HG02588 (cell line): Measurements from ENCODE around the gene KCNA2.

ENCODE experiments used
- ATAC-seq: cut with Tn5 transposase; IDR thresholded peaks from one replicate; pipeline ENCODE4 v1.9.1; 2021; ENCODE audit warnings: mild to moderate bottlenecking, moderate library complexity; ENCODE audit not compliant: unreplicated experiment

The KCNA2 gene

DNA sequence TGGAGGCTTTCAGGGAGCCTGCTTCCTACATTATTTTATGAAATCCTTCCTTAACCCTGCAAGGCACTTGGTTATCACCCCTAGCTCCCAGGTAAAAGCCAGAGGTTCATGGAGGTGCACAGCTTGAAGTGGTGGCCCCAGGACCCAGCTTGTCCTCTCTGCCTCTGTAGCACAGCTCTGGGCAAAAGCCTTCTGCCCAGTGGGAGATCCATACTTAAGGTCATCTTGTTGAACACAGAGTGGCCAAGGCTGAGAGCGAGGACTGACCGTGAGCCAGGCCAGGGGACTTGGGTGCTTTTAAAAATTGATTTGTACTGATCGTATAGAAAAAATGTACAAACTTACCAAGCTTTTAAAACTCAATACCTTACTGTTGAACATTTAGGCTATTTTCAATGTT, 33.4 kb downstream of the KCNA2 start:
- no peak for ATAC-seq

GRCh38 chr1:110570901-110571300, 35.3 kb downstream of the KCNA2 start:
- ATAC-seq, result no peak

DNA sequence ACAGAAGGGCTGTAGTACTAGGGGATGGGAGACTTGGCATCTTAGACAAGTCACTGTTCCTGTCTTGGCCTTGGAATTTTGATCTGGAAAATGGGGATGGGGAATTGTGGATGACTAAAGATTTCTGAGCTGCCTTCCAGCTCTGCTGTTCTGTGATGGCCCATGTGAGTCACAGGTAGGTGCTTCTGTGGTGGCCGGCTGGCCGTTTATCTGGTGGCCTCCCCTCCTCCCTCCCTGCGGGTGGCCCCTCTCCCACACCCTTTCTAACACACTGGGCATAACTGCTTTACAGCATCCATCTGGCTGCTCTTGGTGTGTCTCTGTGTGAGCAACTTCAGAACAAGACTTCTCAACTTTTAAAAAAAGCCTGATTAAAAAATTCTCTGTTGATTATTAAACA, 35.9 kb downstream of the KCNA2 start:
- ATAC-seq, result no peak

GRCh38 chr1:110566836-110567235, 39.3 kb downstream of the KCNA2 start:
- no peak for ATAC-seq

GRCh38 chr1:110565565-110565964, 40.6 kb downstream of the KCNA2 start:
- no peak for ATAC-seq

DNA sequence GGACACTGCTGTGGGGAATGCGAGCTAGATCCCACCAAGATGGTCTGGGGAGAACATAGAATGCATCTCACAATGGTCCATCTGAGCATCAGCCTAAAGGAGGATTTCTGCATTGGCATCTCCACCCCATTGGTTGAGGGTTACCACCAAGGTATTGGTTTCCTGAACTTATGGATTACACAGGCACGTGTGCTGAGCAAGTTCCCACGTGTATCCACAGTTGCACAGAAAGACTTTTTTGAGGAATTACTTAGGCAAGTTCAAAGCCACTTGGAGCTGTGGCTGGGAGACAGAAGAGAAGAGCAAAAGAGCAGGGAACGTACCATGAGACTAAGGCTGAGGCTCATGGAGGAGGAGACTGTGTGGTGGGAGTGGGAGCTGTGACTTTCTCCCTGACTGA, 43.1 kb downstream of the KCNA2 start:
- no peak for ATAC-seq

DNA sequence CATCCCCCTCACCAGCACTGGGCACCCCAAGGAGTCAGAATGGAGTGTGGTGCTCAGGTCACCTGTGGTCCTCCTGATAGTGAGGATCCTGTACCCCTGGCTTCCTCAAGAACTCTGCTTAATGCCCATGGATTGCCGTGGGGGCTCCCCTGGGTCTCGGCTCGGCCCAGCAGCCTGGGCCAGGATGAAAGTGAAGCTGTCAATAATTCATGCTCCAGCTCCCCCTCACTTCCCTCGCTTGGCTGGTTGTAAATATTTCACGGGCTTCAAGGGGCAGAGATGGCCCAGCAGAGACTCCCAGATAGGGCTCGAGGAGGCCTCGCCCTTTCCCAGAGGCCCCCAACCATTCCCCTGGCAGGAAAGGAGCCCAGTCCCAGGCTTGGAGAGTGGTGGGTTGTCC, 44.6 kb downstream of the KCNA2 start:
- no peak for ATAC-seq

- ATAC-seq, result no peak
Measured at GRCh38 chr1:110559157-110559556, 47.0 kb downstream of the KCNA2 start.

- ATAC-seq, result no peak
Measured at GRCh38 chr1:110557481-110557880, 48.7 kb downstream of the KCNA2 start.

DNA sequence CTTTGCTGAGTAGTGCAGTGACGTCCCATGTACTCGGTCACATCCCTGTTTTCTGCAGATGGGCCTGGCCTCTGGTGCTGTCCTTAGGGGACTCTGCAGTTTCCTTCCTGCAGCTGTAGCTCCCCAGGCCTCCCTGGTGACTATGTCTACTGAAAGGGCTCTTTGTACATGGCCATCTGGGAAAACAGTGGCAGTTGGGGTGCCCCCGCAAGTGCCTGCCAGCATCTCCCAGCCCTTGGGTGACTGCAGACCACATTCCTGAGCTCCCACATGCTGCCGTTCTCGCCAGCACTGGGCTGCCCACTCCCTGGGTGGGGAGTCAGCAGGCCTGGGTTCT, 49.7 kb downstream of the KCNA2 start:
- ATAC-seq, result no peak

GRCh38 chr1:110555807-110556470, 50.2 kb downstream of the KCNA2 start:
- ATAC-seq, result no peak

DNA sequence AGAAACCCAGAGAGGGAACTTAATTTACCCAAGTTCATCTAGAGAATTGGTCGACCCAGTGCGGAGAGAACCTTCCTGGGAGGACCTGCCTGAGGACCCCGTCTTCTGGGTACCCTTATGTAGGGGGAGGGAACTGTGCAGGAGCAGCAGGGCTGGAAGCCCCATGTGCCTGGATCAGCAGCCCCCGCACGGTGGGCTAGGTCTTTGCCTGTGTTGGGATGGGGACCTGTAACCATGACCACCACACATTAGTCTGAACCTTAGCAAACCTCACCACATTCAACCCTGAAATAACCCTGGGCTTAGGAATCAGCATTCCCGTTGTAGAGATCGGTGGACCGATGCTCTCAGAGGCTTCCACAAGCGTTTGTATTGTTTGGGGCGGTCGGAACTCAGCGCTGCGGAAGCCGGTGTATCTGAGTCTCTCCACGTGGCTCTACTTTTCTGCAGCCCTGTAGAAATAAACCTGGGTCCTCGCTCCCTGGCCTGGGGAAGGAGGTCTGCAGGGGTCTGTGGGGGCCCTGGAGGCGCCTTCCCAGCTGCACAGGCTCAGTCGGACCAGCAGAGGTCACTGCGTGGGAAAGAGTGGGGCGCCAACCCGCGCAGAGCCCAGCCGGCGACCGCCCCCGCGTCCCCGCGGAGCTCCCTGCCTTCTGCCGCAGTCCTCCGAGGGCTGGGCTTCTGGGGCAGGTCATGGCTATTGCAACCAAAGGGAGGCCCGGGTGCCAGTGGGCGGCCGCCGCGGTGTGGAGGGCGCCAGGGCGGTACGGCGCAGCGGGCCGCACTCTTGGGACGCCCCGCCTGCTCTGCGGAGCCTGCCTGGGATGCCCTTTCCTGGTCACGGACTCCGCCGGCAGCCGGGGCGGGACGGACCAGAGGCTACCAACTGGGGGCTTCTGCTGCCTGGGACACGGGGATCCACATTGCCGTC, 51.0 kb downstream of the KCNA2 start:
- ATAC-seq, result no peak

GRCh38 chr1:110551278-110551809, 54.8 kb downstream of the KCNA2 start:
- ATAC-seq, result no peak

DNA sequence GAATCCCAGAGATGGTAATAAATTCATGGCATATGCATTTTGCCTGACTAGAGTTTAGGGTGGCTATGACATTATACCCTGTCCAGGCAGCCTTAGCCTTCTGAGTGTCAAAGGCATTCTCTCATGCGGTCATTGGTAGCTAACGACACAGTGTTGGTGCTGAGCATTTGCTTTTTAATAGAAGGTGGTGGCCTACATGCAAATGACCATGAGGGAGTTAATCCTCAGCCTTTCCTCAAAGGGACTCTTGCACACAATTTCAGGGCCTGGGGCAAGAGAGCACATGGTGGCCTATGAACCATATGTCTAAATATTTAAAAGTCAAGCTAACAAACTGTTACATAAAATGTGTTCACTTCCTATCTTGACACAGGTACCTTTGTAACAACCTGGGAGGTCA, 56.3 kb downstream of the KCNA2 start:
- ATAC-seq, result no peak

DNA sequence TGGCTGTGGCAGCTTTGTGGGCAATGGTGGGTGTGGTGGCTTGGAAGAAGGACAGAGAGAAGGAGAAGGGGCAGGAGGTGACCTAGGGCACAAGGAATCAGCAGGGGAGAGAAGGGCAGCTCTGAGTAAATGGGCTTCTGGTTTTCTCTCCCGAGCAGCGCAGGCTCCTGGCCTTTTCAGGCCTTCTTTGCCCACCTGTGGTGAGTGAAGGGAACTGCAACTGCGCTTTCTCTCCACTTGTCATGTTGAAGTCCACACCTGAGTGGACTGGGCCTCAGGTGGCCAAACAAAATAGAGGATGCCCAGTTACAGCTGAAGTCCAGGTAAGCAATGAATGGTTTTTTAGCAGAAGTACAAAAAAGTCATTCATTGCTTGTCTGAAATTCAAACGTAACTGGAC, 57.8 kb downstream of the KCNA2 start:
- ATAC-seq, result no peak

DNA sequence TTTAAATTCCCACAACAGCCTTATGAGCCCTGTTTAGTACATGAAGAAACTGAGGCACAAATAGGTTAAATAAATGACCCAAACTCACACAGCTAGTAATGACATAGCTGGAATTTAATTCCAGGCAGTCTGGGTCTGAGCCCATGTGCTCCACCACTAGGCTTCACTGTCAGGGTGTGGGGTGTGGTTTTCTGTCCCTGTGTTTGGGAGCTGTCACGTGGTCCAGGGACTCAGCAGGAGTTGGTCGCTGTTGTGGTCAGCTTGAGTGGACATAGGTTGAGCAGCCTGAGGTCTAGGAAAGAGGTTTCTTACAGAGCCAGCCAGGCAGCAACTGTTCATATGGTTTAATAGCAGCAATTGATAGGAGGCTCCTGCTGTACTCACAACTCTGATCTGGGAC, 59.1 kb downstream of the KCNA2 start:
- no peak for ATAC-seq

DNA sequence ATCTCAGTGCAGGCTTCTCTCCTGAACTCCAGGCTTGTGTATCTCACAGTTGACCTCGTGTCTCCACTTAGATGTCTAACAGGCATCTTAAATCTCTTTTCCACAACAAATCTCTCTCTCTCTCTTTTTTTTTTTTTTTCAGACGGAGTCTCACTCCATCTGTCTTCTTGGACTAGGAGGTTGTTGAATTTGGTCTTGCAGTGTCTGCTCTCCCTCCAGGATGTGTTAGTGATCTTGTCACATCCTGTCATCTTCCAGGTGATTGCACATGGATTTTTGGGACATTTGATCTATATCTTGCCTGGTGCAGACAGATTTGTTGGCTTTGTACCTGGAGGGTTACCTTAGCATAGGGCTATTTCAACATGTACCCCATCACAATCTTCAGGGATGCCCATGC, 60.7 kb downstream of the KCNA2 start:
- no peak for ATAC-seq

GRCh38 chr1:110544753-110545152, 61.4 kb downstream of the KCNA2 start:
- ATAC-seq, result no peak
